WTC11 (cell line): ENCODE results near the gene ANKRA2.

Experiments
- CTCF ChIP-seq: fragments of 200-600 bp; IDR thresholded peaks from 2 replicates; pipeline ENCODE4 v1.8.0; 2022; ENCODE audit warnings: antibody characterized with exemption
- FOXJ3 ChIP-seq: sonication (generic); formaldehyde crosslinking; IDR thresholded peaks from 2 replicates; pipeline ENCODE4 v1.9.0; 2021; ENCODE audit warnings: missing genetic modification reagents, mild to moderate bottlenecking, borderline replicate concordance

DNA sequence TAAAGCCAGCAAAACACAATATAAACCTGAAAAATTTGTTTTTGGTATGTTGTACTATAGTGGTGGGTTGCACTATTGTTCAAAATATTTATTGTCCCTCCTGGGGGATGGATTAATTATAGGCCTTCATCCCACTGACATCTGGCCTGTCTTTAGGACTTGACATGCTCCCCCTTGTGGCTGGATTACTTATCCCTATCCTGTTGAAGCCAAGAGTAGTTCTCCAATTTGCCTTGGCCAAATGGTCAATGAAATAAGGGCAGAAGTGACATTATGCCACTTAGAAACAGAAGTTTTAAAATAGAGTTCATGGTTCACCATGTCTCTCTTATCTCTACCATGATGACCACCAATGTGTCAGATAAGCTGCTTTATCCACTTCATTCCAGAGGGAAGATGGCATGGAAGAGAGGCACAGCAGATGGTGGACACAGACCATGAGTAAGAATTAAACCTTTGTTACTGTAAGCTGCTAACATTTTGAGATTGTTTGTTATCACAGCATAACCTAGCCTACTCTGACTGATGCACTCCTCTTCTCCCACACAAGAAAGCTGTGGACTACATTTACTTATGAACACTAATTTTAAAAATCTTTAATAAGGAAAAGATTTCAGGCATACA, 31.4 kb upstream of the ANKRA2 start:
- TF ChIP-seq FOXJ3 (CRISPR knock-in tag), result no peak
- peak; percentile 52 for TF ChIP-seq CTCF
